Measurements from ENCODE around the gene TMEM161A. TPM values are rescaled to one million over a fixed set of nuclear protein-coding genes. Genes with fewer than 3 reads are reported as not detected.

Gene TMEM161A
- total RNA-seq, 1 donor from 2014 or later, result 42.3 TPM

DNA sequence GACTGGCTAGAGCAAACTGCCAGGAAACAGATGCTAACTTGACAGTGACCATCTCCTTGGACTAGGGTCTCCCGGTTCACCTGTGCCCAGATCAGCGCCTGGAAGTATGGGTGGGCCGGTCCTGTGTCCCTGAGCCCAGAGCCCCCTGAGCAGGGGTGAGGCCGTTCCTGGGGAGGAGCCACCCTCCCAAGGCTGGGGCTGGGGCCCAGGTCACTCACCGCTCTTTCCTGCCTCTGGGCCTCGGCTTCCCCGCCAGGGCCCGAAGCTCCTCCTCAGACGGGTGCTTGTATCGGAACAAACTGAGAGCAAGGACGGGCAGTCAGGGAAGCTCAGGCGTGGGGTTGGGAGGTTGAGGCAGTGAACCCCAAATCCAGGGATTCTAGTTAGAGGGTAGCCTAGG is 5.4 kb downstream of the TMEM161A start:
- Mint-ChIP-seq H3K27me3 (peaks cover 4% of the 10 kb centered on the region), H3K9me3 (ENCODE audit: low read depth) (peaks cover 4% of the 10 kb centered on the region), H3K4me1 (ENCODE audit: low read depth) (peaks cover 9% of the 10 kb centered on the region), H3K27ac (no peak overlapping the region), H3K4me3 (ENCODE audit: low read depth) (no peak overlapping the region), H3K36me3 (ENCODE audit: insufficient read depth) (peaks cover 10% of the 10 kb centered on the region)
- TF ChIP-seq, protein P1, sequence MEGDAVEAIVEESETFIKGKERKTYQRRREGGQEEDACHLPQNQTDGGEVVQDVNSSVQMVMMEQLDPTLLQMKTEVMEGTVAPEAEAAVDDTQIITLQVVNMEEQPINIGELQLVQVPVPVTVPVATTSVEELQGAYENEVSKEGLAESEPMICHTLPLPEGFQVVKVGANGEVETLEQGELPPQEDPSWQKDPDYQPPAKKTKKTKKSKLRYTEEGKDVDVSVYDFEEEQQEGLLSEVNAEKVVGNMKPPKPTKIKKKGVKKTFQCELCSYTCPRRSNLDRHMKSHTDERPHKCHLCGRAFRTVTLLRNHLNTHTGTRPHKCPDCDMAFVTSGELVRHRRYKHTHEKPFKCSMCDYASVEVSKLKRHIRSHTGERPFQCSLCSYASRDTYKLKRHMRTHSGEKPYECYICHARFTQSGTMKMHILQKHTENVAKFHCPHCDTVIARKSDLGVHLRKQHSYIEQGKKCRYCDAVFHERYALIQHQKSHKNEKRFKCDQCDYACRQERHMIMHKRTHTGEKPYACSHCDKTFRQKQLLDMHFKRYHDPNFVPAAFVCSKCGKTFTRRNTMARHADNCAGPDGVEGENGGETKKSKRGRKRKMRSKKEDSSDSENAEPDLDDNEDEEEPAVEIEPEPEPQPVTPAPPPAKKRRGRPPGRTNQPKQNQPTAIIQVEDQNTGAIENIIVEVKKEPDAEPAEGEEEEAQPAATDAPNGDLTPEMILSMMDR (IDR thresholded peaks at IDR 0.05; ENCODE audit: unreplicated experiment), result no peak
- no peak for DNase-seq (ENCODE audit: low spot score, unreplicated experiment)

DNA sequence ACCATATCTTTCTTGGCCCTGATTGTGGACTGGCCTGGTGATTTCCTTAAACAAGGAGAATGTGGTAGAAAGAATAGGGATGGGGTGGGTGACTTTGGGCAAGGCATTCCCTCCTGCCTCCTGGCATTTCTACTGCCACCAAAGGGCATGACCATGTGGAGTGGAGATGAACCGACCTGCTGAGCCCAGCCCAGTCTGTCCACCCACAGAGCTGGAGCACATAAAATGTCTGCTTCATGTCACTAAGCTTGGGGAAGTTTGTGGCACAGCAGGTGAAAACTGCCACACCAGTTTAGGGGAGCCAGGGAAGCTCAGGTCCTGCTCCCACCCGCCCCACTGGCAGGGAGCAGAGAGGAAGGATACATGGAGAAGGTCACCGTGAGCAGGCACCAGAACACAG is 6.3 kb downstream of the TMEM161A start:
- Mint-ChIP-seq H3K9me3 (ENCODE audit: low read depth) (peaks cover 4% of the 10 kb centered on the region), H3K4me3 (ENCODE audit: low read depth) (no peak overlapping the region), H3K27ac (no peak overlapping the region), H3K36me3 (ENCODE audit: insufficient read depth) (peaks cover 11% of the 10 kb centered on the region), H3K27me3 (no peaks in the 10 kb centered on the region), H3K4me1 (ENCODE audit: low read depth) (peaks cover 2% of the 10 kb centered on the region)
- TF ChIP-seq, protein P1 (IDR thresholded peaks at IDR 0.05; ENCODE audit: unreplicated experiment), result no peak
- no peak for DNase-seq (ENCODE audit: low spot score, unreplicated experiment)

DNA sequence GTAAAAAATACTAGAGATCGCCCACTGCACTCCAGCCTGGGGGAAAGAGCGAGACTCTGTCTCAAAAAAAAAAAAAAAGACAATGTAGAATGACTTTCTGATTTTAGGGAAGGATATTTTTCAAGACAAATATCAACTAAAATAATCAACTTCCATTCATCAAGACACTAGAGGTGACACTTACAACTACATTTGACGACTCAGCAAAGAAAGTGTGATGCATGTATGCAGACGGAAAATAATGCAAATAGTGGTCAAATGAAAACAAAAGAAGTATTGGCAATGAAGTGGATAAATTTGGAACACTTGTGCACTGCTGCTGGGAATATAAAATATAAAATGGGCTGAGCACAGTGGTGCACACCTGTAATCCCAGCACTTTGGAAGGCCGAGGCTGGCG is 12.2 kb downstream of the TMEM161A start:
- H3K27ac Mint-ChIP-seq, result no peak overlapping the region
- H3K36me3 Mint-ChIP-seq (ENCODE audit: insufficient read depth), result peaks cover 26% of the 10 kb centered on the region
- peaks cover 8% of the 10 kb centered on the region for H3K9me3 Mint-ChIP-seq (ENCODE audit: low read depth)
- H3K4me3 Mint-ChIP-seq (ENCODE audit: low read depth), result no peak overlapping the region
- no peak for DNase-seq (ENCODE audit: low spot score, unreplicated experiment)
- TF ChIP-seq, protein P1 (IDR thresholded peaks at IDR 0.05; ENCODE audit: unreplicated experiment), result no peak
- H3K4me1 Mint-ChIP-seq (ENCODE audit: low read depth), result no peaks in the 10 kb centered on the region
- H3K27me3 Mint-ChIP-seq, result no peaks in the 10 kb centered on the region

DNA sequence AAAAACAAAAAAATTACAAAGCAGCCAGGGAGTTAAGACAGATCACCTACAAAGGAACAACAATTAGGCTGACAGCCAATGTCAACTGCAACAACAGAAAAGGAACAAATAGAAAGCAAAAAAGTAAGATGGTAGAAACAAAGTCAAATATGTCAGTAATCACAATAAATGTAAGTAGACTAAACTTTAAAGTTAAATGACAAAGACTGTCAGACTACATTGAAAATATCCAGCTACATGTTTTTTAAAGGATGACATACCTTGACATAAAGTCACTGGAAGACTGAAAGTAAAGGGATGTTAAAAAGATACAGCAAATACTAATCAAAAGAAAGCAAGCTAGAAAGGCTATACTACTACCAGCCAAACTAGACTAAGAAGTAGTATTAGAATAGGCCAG is 14.9 kb downstream of the TMEM161A start:
- peaks cover 8% of the 10 kb centered on the region for H3K9me3 Mint-ChIP-seq (ENCODE audit: low read depth)
- TF ChIP-seq, protein P1 (IDR thresholded peaks at IDR 0.05; ENCODE audit: unreplicated experiment), result no peak

DNA sequence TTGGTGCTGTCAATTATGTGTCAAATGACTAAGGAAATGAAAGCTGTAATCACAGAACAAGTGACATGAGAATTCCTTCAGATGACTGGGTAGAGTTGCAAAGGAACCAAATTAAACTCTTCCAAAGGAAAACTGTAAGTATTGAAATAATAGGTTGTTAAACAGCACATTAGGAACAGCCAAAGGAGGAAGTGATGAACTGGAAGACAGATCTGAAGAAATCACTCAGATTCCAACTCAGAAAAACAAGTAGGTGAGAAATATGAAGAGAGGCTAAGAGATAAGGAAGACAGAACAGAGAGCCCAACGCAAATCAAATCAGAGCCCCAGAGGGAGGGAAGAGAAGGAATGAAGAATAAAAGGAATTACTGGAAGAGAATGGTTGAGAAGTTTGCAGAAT is 15.4 kb downstream of the TMEM161A start:
- peaks cover 8% of the 10 kb centered on the region for H3K9me3 Mint-ChIP-seq (ENCODE audit: low read depth)
- H3K27me3 Mint-ChIP-seq, result no peaks in the 10 kb centered on the region

More for the DNA sequence above, 14.9 kb downstream of the TMEM161A start:
- Mint-ChIP-seq H3K27ac (no peak overlapping the region), H3K36me3 (ENCODE audit: insufficient read depth) (peaks cover 27% of the 10 kb centered on the region), H3K4me3 (ENCODE audit: low read depth) (no peak overlapping the region), H3K27me3 (no peaks in the 10 kb centered on the region), H3K4me1 (ENCODE audit: low read depth) (no peaks in the 10 kb centered on the region)
- no peak for DNase-seq (ENCODE audit: low spot score, unreplicated experiment)

More for the DNA sequence above, 15.4 kb downstream of the TMEM161A start:
- peaks cover 26% of the 10 kb centered on the region for H3K36me3 Mint-ChIP-seq (ENCODE audit: insufficient read depth)
- H3K4me1 Mint-ChIP-seq (ENCODE audit: low read depth), result no peaks in the 10 kb centered on the region
- TF ChIP-seq, protein P1 (IDR thresholded peaks at IDR 0.05; ENCODE audit: unreplicated experiment), result no peak
- no peak overlapping the region for H3K4me3 Mint-ChIP-seq (ENCODE audit: low read depth)
- H3K27ac Mint-ChIP-seq, result no peak overlapping the region
- no peak for DNase-seq (ENCODE audit: low spot score, unreplicated experiment)

Measured in progenitor cell of endocrine pancreas (in vitro differentiated cells).